Measurements from ENCODE around the gene KLB.

- no peak for TF ChIP-seq CTCF (IDR thresholded peaks at IDR 0.05)
- no peak for TF ChIP-seq POLR2A (IDR thresholded peaks at IDR 0.05)
These were observed 39.7 kb downstream of the KLB start for GRCh38 chr4:39446483-39446841.

Data from Peyer's patch (tissue), 4 donors.